ENCODE data around the gene TAF5L.
"Not testable (repeated sequence)": the region's sequence is repeated elsewhere in the genome, so short reads cannot be mapped to it uniquely, and the experiment has no call there.

TAF5L gene

DNA sequence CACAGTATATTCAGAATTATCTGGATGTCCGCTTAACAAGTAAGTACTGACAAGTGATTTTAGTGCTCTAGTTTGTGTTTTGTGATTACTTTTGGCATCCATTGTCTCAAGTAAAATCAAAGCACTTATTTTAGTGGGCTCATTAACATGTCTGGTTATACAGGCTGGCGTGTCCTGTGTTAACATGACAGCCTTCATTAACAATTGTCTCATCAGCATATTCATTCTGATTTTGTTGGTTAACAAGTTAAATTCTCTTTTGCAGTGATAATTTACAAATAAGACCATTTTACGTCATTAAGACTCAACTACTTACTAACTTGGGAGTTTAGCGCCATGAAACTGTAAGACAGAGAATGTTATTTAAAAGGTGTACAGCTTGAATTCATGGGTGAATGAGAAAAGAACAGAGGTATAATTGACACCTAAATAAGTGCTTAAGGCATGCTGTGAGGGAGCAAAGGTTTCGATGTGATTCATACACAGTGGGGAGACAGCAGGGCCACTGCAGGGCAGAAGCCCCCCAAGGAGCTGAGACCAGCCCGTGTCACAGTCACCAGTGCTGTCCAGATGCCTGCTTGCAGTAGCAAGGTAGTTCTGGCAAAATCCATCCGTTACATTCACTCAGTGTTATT, 22.4 kb downstream of the TAF5L start:
- DNase-seq (ENCODE audit: low read depth in 2 of 2), result no peak

DNA sequence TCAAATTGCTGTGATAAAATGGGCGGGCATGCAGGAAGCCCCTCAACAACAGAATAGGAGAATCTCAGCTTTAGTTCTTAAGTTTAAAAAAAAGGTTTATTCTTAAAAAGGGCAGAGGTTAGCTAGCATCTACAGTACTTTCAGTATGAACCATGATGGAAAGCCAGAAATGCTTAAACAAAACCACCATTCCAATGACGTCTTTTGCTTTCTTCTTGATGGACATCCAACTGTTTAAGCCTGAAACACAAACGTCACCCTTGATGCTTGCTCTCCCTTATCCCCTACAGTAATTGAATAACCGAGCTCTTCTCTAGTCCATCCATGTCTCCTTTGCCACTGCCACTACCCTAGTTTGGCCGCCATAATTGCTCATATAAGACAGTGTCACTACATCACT, 25.7 kb downstream of the TAF5L start:
- DNase-seq (ENCODE audit: low read depth in 2 of 2), result no peak

DNA sequence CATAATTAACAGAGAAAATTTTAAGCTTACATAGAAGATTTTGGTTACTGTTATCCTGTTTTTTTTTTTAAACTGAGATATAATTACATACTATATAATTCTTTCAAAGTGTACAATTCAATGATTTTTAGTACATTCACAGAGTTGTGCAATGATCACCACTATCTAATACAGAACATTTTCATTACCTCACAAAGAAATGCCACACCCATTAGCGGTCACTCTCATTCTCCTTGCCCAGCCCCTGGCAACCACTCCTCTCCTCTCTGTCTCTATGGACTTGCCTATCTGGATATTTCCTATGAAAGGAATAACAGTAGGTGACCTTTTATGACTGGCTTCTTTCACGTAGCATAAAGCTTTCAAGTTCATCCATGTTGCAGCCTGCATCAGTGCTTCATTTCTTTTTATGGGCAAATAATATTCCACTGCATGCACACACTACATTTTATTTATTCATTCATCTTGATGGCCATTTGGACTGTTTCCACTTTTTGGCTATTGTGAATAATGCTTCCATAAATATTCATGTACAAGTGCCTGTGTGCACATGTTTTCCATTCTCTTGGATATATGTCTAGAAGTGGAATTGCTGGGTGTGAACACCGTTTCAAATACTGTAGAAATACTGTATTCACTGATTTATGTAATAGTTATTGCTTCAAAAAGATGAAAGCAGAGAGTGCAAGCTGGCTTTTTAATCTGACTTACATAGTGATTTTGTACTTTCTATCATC, 26.5 kb downstream of the TAF5L start:
- no peak for DNase-seq (ENCODE audit: low read depth in 2 of 2)

DNA sequence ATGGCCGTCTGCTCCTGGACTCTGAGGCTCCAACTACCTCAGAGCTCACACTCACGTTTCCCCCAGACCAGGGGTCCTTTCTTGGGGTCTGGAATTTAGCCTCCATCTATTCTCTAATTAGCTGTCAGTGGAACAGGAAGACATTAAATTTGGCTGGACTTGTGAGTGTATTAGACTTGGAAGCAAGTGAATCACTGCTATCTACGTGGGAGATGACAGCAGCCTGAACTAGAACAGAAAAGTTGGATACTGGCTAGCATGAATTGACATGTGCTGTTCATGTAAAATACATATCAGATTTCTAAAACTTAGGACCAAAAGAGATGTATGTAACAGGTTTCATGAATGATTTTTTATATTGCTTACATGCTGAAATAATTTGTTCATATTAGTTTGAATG, 28.0 kb downstream of the TAF5L start:
- no peak for DNase-seq (ENCODE audit: low read depth in 2 of 2)

DNA sequence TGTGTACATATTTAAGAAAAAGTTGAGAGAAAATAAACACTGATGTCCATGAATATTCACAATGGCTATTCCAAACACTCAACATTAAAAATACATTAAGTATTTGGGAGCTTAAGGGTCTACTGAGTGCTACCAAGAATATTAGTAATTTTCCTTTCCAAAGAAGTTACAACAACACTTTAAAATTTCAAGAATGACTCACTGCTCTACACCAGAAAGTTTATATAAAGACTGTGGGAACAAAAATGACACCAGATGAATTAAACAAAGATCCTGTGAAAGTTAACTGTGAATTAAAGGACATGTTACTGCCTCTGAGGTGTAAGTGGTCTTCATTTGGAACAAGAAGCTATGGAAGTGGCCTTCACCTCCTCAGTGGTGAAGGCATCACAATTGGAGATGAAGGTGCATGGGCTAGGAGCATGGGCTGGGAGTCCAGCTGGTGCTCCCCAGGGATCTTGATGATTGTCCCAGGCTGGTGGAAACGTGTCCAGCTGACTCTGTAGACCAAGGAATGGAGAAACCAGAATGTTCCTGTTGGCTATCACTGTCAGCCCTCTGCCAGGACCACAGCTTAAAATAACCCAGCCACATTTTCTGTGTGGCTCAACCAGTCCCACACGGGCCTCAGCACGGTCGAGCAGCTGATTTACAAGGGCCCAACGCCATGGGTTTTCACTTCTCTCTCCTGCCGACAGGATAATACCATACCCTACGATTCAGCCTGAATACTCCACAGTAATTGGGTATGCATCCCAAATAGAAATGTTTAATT, 28.8 kb downstream of the TAF5L start:
- DNase-seq (ENCODE audit: low read depth in 2 of 2), result no peak

DNA sequence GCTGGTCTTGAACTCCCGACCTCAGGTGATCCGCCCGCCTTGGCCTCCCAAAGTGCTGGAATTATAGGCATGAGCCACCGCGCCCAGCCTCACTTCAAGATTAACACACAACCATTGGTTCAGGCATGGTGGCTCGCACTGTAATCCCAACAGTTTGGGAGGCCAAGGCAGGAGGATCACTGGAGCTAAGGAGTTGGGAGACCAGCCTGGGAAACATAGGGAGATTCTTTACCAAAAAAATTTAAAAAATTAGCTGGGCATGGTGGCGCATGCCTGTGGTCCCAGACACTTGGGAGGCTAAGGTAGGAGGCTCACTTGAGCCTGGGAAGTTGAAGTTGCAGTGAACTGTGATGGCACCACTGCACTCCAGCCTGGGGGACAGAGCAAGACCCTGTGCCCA, 30.0 kb downstream of the TAF5L start:
- DNase-seq (ENCODE audit: low read depth in 2 of 2), result not testable (repeated sequence)

DNA sequence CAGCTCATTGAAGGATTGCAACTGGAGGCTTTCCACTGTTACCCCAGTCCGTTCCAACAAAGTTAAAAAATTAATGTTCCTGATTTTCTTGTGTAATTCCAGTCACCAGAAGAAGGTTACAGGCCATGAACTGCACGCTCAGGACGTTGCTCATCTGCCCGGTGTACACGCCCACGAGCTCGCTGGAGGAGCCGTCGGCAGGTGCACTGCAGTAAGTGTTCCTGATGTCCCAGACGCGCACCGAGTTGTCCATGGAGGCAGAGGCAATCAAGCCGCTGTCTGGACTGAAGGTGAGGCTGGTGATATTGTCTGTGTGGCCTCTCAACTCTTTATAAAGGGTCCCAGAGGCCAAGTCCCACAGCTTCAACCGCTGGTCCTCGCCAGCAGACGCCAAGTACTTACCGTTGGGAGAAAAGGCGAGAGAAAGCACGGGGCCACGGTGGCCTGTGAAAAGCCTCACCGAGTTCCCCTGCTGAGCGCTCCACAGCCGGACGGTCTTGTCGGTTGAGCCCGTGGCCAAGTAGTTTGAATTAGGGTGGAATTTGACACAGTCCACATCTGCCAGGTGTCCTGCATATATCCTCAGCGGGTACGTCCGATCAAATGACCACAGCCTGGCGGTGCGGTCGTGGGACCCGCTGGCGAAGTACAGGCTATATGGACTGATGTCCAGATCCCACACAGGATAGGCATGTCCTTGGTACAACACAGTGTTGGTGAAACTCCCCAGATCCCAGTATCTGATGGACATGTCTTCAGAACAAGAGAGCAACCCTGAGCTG, 31.5 kb downstream of the TAF5L start:
- DNase-seq (ENCODE audit: low read depth in 2 of 2), result no peak

DNA sequence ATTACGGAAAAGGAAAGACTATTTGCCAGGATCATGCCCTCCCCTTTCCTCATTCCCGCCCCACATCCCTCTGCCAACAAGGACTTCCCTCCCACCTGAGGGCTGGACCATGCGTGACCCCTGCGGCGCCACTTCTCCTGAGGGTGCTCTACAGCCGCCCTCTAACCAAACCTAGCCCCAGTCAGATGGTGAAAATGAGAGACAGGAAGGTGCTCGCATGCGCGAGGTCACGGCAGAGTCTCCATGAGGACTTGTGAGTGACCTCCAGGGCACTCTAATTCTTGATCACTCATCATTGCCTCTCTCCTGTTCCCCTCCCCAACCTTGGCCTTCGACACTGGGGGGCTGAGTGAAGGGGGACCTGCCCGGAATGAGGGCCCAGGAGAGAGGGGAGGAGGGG, 32.1 kb downstream of the TAF5L start:
- no peak for DNase-seq (ENCODE audit: low read depth in 2 of 2)

DNA sequence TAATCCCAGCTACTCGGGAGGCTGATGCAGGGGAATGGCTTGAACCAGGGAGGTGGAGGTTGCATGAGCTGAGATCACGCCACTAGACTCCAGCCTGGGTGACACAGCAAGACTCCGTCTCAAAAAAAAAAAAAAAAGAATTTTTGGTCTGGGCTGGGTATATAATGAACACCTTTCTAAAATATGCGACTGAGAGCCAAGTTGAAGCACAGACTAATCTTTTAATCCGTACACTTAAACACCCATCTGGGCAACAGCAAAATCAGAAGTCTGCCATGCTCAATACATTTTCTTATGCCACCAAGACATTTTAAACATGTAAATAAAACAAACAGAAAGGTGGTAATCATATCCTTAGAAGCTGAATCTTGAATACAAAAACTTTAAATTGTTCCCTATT, 35.8 kb downstream of the TAF5L start:
- DNase-seq (ENCODE audit: low read depth in 2 of 2), result no peak

DNA sequence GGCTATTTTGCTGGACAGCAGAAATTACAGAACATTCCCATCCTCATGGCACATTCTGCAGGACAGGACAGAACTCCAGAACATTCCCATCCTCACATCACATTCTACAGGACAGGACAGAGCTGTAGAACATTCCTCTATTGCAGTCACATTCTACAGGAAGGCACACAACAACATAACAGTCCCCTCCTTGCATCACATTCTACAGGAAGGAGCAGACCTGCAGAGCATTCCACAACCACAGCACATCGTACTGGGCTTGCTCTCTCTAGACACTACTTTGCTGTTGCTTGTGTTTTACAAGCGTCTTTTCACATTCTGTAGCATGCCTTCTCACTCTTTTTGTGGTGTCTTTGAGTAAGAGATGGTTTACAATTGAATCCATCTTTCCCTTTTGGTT, 40.6 kb downstream of the TAF5L start:
- DNase-seq (ENCODE audit: low read depth in 2 of 2), result no peak

DNA sequence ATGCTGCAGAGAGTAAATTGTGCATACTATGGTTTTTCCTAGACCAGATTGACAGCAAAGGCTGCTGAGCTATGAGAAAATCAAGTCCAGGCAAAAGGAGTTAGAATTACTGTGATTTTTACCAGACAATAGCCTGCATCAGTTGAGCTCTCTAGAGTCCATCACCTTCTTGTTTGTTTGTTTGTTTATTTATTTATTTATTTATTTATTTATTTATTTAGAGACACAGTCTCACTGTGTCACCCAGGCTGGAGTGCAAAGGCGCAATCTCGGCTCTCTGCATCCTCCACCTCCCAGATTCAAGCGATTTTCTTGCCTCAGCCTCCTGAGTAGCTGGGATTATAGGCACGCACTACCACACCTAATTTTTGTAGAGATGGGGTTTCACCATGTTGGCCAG, 43.2 kb downstream of the TAF5L start:
- no peak for DNase-seq (ENCODE audit: low read depth in 2 of 2)

DNA sequence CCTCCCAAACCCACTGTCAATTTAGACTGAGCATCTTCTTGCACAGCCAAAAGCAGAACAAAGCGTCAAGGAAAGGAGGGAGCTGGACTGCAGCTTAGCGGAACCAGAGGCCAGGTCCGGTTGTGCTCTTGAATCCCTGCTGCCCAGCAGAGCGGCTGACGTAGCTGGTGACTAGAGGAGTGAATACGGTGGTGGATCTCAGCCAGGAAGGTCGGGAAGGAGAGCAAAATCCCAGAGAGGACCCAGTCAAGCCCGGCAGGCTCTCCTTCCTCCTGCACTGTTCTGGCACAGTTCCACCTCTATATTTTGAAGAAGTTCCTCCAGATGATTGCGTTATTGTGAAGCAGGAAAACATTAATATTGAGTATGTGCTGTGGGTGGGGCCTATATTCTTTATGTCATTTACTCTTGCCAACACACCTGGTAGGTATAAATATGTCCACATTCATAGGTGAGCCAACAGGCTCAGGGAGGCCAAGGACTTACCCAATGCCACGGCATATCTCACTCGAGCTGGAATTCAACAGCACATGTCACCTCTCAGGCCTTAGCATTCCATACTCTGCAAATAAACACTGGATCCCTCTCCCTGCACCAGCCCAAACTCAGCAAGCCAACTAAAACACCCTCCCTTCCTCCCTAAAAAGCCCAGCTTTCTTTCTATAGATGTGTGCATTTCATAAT, 43.8 kb downstream of the TAF5L start:
- DNase-seq (ENCODE audit: low read depth in 2 of 2), result no peak

DNA sequence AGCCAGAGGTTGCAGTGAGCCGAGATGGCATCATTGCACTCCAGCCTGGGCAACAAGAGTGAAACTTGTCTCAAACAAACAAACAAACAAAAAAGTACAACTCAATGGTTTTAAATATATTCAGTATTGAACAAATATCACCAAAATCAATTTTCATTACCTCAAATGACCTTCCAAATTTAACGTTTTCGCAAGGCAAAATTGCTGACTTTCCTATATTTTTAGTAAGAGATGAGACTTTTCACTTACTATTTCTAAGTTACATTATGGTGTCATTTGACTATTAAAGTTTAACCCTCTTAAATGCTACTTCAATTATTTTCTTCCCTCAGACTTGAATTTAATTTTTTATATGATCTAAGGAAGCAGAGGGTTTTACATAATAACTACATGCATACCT, 44.4 kb downstream of the TAF5L start:
- no peak for DNase-seq (ENCODE audit: low read depth in 2 of 2)

DNA sequence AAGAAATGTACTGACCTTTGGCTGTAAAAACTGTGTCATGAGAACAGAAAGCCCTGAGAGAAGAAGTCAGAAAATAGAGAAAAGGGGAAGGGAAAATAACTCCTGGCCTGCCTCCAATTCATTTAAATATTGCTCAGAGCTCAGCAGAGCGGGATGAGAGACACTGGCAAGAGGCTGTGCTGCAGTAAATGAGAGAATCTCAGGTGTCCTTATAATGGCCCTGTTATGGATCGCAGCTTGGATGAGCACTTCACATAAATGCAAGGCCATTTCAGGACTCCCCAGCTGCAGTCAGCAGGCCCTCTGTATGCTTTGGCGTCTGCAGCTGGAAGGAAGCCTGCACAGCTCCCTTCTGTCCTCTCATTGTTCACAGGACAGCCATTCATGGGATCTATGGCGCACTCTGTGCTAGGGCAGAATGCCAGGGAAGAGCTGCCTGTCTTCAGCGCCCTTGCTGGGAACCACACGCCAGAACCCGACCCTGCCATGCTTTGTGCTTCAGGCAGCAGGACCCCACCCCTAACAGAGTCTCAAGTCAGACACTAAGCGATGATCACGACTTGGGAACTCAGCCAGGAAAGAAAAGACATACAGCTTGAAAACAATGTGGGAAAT, 46.8 kb downstream of the TAF5L start:
- no peak for DNase-seq (ENCODE audit: low read depth in 2 of 2)

DNA sequence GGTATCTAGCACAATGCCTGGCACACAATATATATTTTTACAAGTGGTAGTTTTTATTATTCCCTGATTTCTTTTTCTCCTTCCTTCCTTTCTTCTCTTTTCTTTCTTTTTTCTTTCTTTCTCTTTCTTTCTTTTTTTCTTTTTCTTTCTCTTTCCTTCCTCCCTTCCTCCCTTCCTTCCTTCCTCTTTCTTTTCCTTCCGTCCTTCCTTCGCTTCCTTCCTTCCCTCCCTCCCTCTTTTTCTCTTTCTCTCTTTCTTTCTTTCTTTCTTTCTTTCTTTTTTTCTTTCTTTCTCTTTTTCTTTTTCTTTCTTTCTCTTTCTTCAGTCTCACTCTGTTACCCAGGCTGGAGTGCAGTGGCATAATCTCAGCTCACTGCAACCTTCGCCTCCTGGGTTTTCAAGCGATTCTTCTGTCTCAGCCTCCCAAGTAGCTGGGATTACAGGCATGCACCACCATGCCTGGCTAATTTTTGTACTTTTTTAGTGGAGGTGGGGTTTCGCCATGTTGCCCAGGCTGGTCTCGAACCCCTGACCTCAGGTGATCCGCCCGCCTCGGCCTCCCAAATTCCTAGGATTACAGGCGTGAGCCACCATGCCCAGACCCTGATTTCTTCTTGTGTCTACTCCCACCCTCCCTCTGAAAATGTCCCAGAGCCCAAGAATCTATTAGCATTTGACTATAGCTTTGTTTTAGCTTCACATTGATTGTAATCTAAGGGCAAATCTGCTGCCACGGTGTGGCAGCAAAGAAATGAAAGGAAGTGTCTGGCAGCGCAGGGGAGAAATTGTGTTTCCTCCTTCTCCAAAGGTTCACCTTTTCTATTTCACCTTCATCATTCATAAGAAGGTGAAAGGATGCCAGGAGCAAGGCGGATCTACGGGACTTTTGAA, 47.5 kb downstream of the TAF5L start:
- no peak for DNase-seq (ENCODE audit: low read depth in 2 of 2)

DNA sequence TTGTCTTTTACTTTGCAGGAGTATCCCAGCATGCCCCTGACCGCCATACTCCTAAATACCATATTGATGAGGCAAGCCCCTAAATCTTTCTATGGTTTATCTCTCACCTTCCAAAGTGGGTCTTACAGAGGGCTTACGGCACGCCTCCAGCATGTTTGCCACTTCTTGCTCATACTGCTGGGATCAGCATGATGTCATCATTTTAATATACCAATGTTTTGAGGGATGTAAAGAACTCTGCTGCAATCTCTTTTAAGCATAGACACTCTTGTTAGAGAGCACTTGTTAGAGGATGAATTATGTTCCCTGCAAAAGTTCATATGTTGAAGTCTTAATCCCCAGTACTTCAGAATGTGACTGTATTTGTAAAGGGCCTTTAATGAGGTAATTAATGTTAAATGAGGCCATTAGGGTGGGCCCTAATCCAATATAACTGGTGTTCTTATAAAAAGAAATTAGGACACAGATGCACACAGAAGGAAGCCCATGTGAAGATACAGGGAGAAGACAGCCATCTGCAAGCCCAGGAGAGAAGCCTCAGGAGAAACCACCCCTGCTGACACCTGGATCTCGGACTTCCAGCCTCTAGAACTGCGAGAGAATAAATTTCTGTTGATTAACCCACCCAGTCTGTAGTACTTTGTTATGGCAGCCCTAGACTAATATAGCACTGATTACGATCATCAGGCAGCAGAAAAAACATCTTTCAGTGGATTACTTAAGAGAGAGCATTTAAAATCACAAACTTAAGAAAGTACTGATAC, 51.1 kb downstream of the TAF5L start:
- no peak for DNase-seq (ENCODE audit: low read depth in 2 of 2)

DNA sequence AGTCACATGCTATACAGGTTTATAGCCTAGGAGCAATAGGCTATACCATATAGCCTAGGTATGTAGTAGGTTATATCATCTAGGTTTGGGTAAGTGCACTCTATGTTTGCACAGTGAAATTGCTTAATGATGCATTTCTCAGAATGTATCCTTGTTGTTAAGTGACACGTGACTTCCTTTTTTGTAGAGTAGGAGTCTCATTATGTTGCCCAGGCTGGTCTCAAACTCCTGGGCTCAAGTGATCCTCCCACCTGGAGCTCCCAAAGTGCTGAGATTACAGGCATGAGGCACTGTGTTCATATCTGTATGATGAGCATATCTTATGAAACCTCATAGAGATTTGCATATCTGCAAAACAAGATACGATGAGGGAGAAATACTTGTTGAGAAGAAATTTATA, 53.6 kb downstream of the TAF5L start:
- no peak for DNase-seq (ENCODE audit: low read depth in 2 of 2)

DNA sequence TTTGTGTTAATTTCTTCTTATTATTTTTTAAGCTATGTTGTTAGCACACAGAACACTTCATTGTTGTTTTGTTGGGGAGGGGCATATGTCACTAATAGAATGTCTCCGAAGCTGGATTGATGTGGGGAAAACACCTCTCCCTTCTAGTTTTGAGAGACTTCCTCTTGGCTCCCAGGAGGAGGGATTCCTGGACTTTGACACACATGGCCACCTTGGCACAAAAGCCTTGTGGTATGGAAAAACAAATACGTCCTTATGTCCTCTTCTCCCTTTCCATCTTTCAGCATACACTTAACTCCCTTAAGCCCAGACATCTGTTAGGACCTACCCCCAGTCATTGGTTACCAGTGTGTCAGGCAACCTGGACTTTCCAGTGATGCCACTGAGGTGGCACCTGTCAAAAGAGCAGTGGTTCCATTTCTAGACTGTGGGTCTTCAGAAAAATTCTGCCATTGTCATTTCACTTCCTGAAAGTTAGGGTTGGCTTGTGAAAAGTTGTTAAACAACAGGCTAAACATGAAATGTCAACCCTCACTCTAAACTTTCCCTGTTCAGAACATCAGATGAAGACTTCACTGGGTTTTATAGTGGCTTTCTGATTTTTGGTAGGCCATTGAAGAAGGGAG, 54.9 kb downstream of the TAF5L start:
- no peak for DNase-seq (ENCODE audit: low read depth in 2 of 2)

DNA sequence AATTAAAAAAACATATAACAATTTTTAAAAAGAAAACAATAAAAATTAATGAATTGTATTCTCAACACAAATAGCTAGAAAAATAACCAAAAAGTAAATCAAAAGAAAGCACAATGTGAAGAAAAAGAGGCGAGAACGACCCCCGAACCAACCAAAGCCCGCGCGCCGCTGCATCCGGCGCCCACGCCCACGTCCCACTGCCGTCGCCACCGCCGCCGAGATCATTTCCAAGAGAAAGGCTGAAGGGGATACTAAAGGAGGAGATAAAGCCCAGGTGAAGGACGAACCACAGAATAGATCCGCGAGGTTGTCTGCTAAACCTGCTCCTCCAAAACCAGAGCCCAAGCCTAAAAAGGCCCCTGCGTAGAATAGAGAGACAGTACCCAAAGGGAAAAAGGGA, 55.6 kb downstream of the TAF5L start:
- DNase-seq (ENCODE audit: low read depth in 2 of 2), result no peak
